ENCODE data around the gene CDK14.

GRCh38 chr7:91090684-91091083 is 494.6 kb downstream of the CDK14 start:
- TF ChIP-seq CTCF (conservative IDR thresholded peaks at IDR 0.05; ENCODE audit: low read length) (no peak), EZH2phosphoT487 (IDR thresholded peaks at IDR 0.05; ENCODE audit: borderline replicate concordance) (no peak)

Measured in Loucy (cell line).